ENCODE data around the gene ASB8.

The ASB8 gene

DNA sequence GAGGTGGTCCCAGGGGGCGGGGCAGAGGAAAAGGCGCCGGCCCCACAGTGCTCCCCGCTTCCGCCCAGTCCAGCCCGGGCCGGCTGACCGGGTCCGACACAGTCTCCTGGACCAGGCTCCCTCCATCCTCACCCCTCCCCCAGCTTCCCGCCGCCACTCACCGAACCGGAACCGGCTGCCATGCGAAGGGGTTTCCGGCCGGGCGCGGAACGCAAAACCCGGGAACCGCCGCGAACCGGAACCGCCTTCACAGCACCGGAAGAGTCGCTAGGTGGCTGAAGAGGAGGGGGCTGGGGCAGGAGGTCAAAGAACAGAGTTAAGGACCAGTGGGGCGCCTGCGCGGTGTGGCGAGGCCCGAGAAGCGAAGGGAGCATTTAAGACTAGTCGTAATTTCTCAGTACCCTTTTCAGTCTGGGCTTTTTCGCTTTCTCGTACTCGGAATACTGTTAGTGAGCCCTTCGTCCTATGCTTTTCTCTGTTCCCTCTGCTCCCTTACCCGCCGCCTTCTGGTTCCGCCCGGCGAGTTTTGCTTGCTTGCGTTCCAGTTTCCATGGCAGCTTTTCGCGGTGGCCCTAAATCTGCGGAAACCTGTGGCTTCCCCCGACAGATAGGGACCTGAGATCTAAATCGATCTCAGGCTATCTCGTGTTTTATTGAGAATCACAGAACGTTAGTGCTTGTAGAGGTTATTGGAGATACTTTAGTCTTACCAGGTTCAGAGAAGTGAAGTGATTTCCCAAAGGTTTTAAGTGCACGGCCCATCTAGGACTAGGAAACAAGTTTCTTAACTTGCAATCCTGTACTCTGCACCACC lies 51.2 kb downstream of the ASB8 start, which contains the start of gene SENP1:
SENP1 (minus strand) TSS at position 213 of the 814 bp plus-strand sequence. CDS start 4,607 bp downstream, outside the sequence.
- DNase-seq (ENCODE audit: low read depth in 2 of 2): peak; percentile 73 to 83

DNA sequence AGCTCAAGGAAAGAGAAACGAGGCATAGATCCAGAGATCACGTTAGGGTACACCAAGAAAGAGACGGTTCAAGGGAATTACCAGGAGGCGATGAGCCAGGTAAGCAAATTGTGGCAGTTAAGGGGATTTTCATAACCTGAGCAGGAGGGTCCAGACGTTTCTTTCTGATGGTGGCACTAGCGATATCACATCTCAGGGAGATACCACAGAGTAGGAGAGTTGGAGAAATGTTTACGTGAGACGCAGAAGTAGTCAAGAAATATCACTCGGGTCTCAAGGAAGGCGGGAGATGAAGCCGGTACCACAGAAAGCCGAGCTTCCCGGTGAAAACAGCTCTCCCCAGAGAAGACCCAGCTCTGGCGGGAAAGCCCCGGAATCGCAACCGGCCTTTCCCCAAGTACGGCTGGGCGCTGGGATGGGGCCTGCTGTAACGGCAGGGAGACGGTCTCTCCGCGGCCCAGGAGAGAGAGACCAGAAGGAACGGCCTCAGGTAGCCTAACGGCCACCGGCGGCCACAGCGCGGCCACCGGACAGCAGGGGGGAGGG lies 51.9 kb downstream of the ASB8 start:
- peak in 1 of 2 donors; percentile 27 for DNase-seq (ENCODE audit: low read depth in 2 of 2)

- no peak for DNase-seq (ENCODE audit: low read depth in 2 of 2)
These were observed 52.8 kb downstream of the ASB8 start for GRCh38 chr12:48104531-48104930.

Measured in stimulated activated CD8-positive, alpha-beta memory T cell treated with anti-CD3 and anti-CD28 coated beads, Interleukin-7, amount 100 ng/mL, for 1 hour (primary cell).